Stimulated activated memory B cell treated with anti-CD40 and anti-IgM and Interleukin-4, amounts not matched to agents 10 μg/mL and 1 μg/mL and 100 μg/mL, for 72 hours (primary cell): ENCODE results near the gene MORF4L1.
"Not testable (repeated sequence)": the region's sequence is repeated elsewhere in the genome, so short reads cannot be mapped to it uniquely, and the experiment has no call there.

Experiments used
- ATAC-seq: fragments of 150-1000 bp; cut with Tn5 transposase; 2 replicates; pipeline ENCODE4 v1.10.0; 2021
- H3K27ac Mint-ChIP-seq: one replicate; pipeline ENCODE4 v1.8.0; 2022; ENCODE audit warnings: mild to moderate bottlenecking, mixed read lengths
- H3K27me3 Mint-ChIP-seq: one replicate; pipeline ENCODE4 v1.8.0; 2022; ENCODE audit warnings: mixed read lengths
- H3K36me3 Mint-ChIP-seq: one replicate; pipeline ENCODE4 v1.8.0; 2022; ENCODE audit warnings: mixed read lengths
- H3K4me1 Mint-ChIP-seq: one replicate; pipeline ENCODE4 v1.8.0; 2022; ENCODE audit warnings: mixed read lengths
- H3K4me3 Mint-ChIP-seq: one replicate; pipeline ENCODE4 v1.8.0; 2022; ENCODE audit warnings: mild to moderate bottlenecking, moderate library complexity, mixed read lengths
- H3K9me3 Mint-ChIP-seq: one replicate; pipeline ENCODE4 v1.8.0; 2022; ENCODE audit warnings: mixed read lengths

The MORF4L1 gene

GRCh38 chr15:78923015-78923414 lies 50.3 kb downstream of the MORF4L1 start:
- no peaks in the 10 kb centered on the region for H3K9me3 Mint-ChIP-seq
- no peaks in the 10 kb centered on the region for H3K27me3 Mint-ChIP-seq
- no peak overlapping the region for H3K4me3 Mint-ChIP-seq
- ATAC-seq = no peak
- H3K4me1 Mint-ChIP-seq = peaks cover 49% of the 10 kb centered on the region
- peak overlapping the region; percentile 53 for H3K27ac Mint-ChIP-seq
- H3K36me3 Mint-ChIP-seq = peaks cover 53% of the 10 kb centered on the region

GRCh38 chr15:78923480-78924360 lies 51.0 kb downstream of the MORF4L1 start:
- Mint-ChIP-seq H3K4me1 (peaks cover 56% of the 10 kb centered on the region), H3K36me3 (peaks cover 60% of the 10 kb centered on the region), H3K27ac (peak overlapping the region; percentile 53), H3K4me3 (peak overlapping the region; percentile 3), H3K27me3 (no peaks in the 10 kb centered on the region), H3K9me3 (no peaks in the 10 kb centered on the region)
- no peak for ATAC-seq

GRCh38 chr15:78925076-78925624 lies 52.5 kb downstream of the MORF4L1 start:
- H3K27me3 Mint-ChIP-seq = no peaks in the 10 kb centered on the region
- peak overlapping the region; percentile 53 for H3K27ac Mint-ChIP-seq
- peaks cover 74% of the 10 kb centered on the region for H3K36me3 Mint-ChIP-seq
- H3K9me3 Mint-ChIP-seq = no peaks in the 10 kb centered on the region
- ATAC-seq = no peak
- H3K4me1 Mint-ChIP-seq = peaks cover 68% of the 10 kb centered on the region
- no peak overlapping the region for H3K4me3 Mint-ChIP-seq

- Mint-ChIP-seq H3K27ac (peak overlapping the region; percentile 53), H3K4me1 (peaks cover 69% of the 10 kb centered on the region), H3K9me3 (no peaks in the 10 kb centered on the region), H3K27me3 (no peaks in the 10 kb centered on the region), H3K4me3 (no peak overlapping the region), H3K36me3 (peaks cover 75% of the 10 kb centered on the region)
- no peak for ATAC-seq
Observed at GRCh38 chr15:78925956-78926743, 53.5 kb downstream of the MORF4L1 start.

GRCh38 chr15:78927077-78927790 lies 54.5 kb downstream of the MORF4L1 start:
- Mint-ChIP-seq H3K9me3 (no peaks in the 10 kb centered on the region), H3K36me3 (peaks cover 74% of the 10 kb centered on the region), H3K27me3 (no peaks in the 10 kb centered on the region), H3K4me3 (no peak overlapping the region), H3K4me1 (peaks cover 58% of the 10 kb centered on the region), H3K27ac (peak overlapping the region; percentile 63)
- ATAC-seq = peak; percentile 24

- Mint-ChIP-seq H3K36me3 (peaks cover 76% of the 10 kb centered on the region), H3K4me1 (peaks cover 57% of the 10 kb centered on the region), H3K4me3 (peak overlapping the region; percentile 35), H3K27ac (peak overlapping the region; percentile 63)
- not testable (repeated sequence) for ATAC-seq, H3K9me3 Mint-ChIP-seq, H3K27me3 Mint-ChIP-seq
Observed at GRCh38 chr15:78928176-78928575, 55.5 kb downstream of the MORF4L1 start.

- peaks cover 77% of the 10 kb centered on the region for H3K36me3 Mint-ChIP-seq
- no peak for ATAC-seq
- peaks cover 56% of the 10 kb centered on the region for H3K4me1 Mint-ChIP-seq
- no peaks in the 10 kb centered on the region for H3K9me3 Mint-ChIP-seq
- no peak overlapping the region for H3K4me3 Mint-ChIP-seq
- no peaks in the 10 kb centered on the region for H3K27me3 Mint-ChIP-seq
- H3K27ac Mint-ChIP-seq = peak overlapping the region; percentile 63
Observed at GRCh38 chr15:78928616-78929093, 56.0 kb downstream of the MORF4L1 start.

- peaks cover 51% of the 10 kb centered on the region for H3K4me1 Mint-ChIP-seq
- ATAC-seq = no peak
- no peaks in the 10 kb centered on the region for H3K9me3 Mint-ChIP-seq
- H3K36me3 Mint-ChIP-seq = peaks cover 77% of the 10 kb centered on the region
- H3K27me3 Mint-ChIP-seq = no peaks in the 10 kb centered on the region
- H3K4me3 Mint-ChIP-seq = peak overlapping the region; percentile 10
- peak overlapping the region; percentile 63 for H3K27ac Mint-ChIP-seq
Observed at GRCh38 chr15:78929536-78930264, 57.0 kb downstream of the MORF4L1 start.

- no peak overlapping the region for H3K4me3 Mint-ChIP-seq
- ATAC-seq = no peak
- peak overlapping the region; percentile 45 for H3K27ac Mint-ChIP-seq
- peaks cover 44% of the 10 kb centered on the region for H3K4me1 Mint-ChIP-seq
- H3K27me3 Mint-ChIP-seq = no peaks in the 10 kb centered on the region
- H3K36me3 Mint-ChIP-seq = peaks cover 71% of the 10 kb centered on the region
- no peaks in the 10 kb centered on the region for H3K9me3 Mint-ChIP-seq
Observed at GRCh38 chr15:78930577-78931388, 58.1 kb downstream of the MORF4L1 start.

GRCh38 chr15:78931439-78932257 lies 59.0 kb downstream of the MORF4L1 start:
- Mint-ChIP-seq H3K4me3 (no peak overlapping the region), H3K9me3 (no peaks in the 10 kb centered on the region), H3K27ac (peak overlapping the region; percentile 45), H3K4me1 (peaks cover 53% of the 10 kb centered on the region), H3K27me3 (no peaks in the 10 kb centered on the region), H3K36me3 (peaks cover 75% of the 10 kb centered on the region)
- no peak for ATAC-seq

GRCh38 chr15:78932258-78932808 lies 59.6 kb downstream of the MORF4L1 start:
- ATAC-seq = no peak
- H3K4me3 Mint-ChIP-seq = no peak overlapping the region
- peak overlapping the region; percentile 51 for H3K27ac Mint-ChIP-seq
- peaks cover 82% of the 10 kb centered on the region for H3K36me3 Mint-ChIP-seq
- no peaks in the 10 kb centered on the region for H3K9me3 Mint-ChIP-seq
- H3K4me1 Mint-ChIP-seq = peaks cover 59% of the 10 kb centered on the region
- H3K27me3 Mint-ChIP-seq = no peaks in the 10 kb centered on the region

- Mint-ChIP-seq H3K27ac (peak overlapping the region; percentile 51), H3K27me3 (no peaks in the 10 kb centered on the region), H3K4me3 (no peak overlapping the region), H3K9me3 (peaks cover 1% of the 10 kb centered on the region), H3K4me1 (peaks cover 61% of the 10 kb centered on the region), H3K36me3 (peaks cover 83% of the 10 kb centered on the region)
- no peak for ATAC-seq
Observed at GRCh38 chr15:78933187-78933822, 60.6 kb downstream of the MORF4L1 start.
